Measurements from ENCODE around the gene CANT1.

CANT1 gene

GRCh38 chr17:79007504-79008381 is 1.8 kb downstream of the CANT1 start:
- TF ChIP-seq JUND (IDR thresholded peaks at IDR 0.05; ENCODE audit: low read depth) = no peak
- no peak for DNase-seq (ENCODE audit: low read depth in 1 of 2, low spot score in 1 of 2)

GRCh38 chr17:79006794-79007503 is 2.6 kb downstream of the CANT1 start:
- no peak for DNase-seq (ENCODE audit: low read depth in 1 of 2, low spot score in 1 of 2)
- TF ChIP-seq JUND (IDR thresholded peaks at IDR 0.05; ENCODE audit: low read depth) = no peak
- in situ Hi-C loops (cut with HindIII; ENCODE audit: low pct_unique_long_range_greater_than_20kb, low sequenced_read_pairs) = no loop called here

More at GRCh38 chr17:79007504-79008381, 1.8 kb downstream of the CANT1 start:
- in situ Hi-C loops (cut with HindIII; ENCODE audit: low pct_unique_long_range_greater_than_20kb, low sequenced_read_pairs) = no loop called here

- TF ChIP-seq JUND (IDR thresholded peaks at IDR 0.05; ENCODE audit: low read depth) = no peak
- peak in 1 of 2 experiments; percentile 62 for DNase-seq (ENCODE audit: low read depth in 1 of 2, low spot score in 1 of 2)
- in situ Hi-C loops (cut with HindIII; ENCODE audit: low pct_unique_long_range_greater_than_20kb, low sequenced_read_pairs) = no loop called here
These were observed 3.5 kb downstream of the CANT1 start for GRCh38 chr17:79006046-79006445.

- in situ Hi-C loops (cut with HindIII; ENCODE audit: low pct_unique_long_range_greater_than_20kb, low sequenced_read_pairs) = no loop called here
- peak; percentile 83 to 97 for DNase-seq (ENCODE audit: low read depth in 1 of 2, low spot score in 1 of 2)
- no peak for TF ChIP-seq JUND (IDR thresholded peaks at IDR 0.05; ENCODE audit: low read depth)
These were observed 4.3 kb downstream of the CANT1 start for GRCh38 chr17:79005063-79005861.

- TF ChIP-seq JUND (IDR thresholded peaks at IDR 0.05; ENCODE audit: low read depth) = no peak
- in situ Hi-C loops (cut with HindIII; ENCODE audit: low pct_unique_long_range_greater_than_20kb, low sequenced_read_pairs) = no loop called here
- DNase-seq (ENCODE audit: low read depth in 1 of 2, low spot score in 1 of 2) = no peak
These were observed 5.7 kb downstream of the CANT1 start for GRCh38 chr17:79003661-79004411.

- no peak for DNase-seq (ENCODE audit: low read depth in 1 of 2, low spot score in 1 of 2)
- in situ Hi-C loops (cut with HindIII; ENCODE audit: low pct_unique_long_range_greater_than_20kb, low sequenced_read_pairs) = no loop called here
These were observed 6.6 kb downstream of the CANT1 start for GRCh38 chr17:79002796-79003593.

GRCh38 chr17:79002291-79002690 is 7.3 kb downstream of the CANT1 start:
- no peak for DNase-seq (ENCODE audit: low read depth in 1 of 2, low spot score in 1 of 2)
- in situ Hi-C loops (cut with HindIII; ENCODE audit: low pct_unique_long_range_greater_than_20kb, low sequenced_read_pairs) = no loop called here
- no peak for TF ChIP-seq JUND (IDR thresholded peaks at IDR 0.05; ENCODE audit: low read depth)

More at GRCh38 chr17:79002796-79003593, 6.6 kb downstream of the CANT1 start:
- no peak for TF ChIP-seq JUND (IDR thresholded peaks at IDR 0.05; ENCODE audit: low read depth)

GRCh38 chr17:79001190-79002020 is 8.2 kb downstream of the CANT1 start:
- TF ChIP-seq JUND (IDR thresholded peaks at IDR 0.05; ENCODE audit: low read depth) = no peak
- DNase-seq (ENCODE audit: low read depth in 1 of 2, low spot score in 1 of 2) = no peak
- in situ Hi-C loops (cut with HindIII; ENCODE audit: low pct_unique_long_range_greater_than_20kb, low sequenced_read_pairs) = no loop called here

- TF ChIP-seq JUND (IDR thresholded peaks at IDR 0.05; ENCODE audit: low read depth) = no peak
- in situ Hi-C loops (cut with HindIII; ENCODE audit: low pct_unique_long_range_greater_than_20kb, low sequenced_read_pairs) = no loop called here
These were observed 9.0 kb downstream of the CANT1 start for GRCh38 chr17:79000396-79001189.

GRCh38 chr17:78999947-79000395 is 9.6 kb downstream of the CANT1 start:
- TF ChIP-seq JUND (IDR thresholded peaks at IDR 0.05; ENCODE audit: low read depth) = no peak
- in situ Hi-C loops (cut with HindIII; ENCODE audit: low pct_unique_long_range_greater_than_20kb, low sequenced_read_pairs) = no loop called here
- no peak for DNase-seq (ENCODE audit: low read depth in 1 of 2, low spot score in 1 of 2)

More at GRCh38 chr17:79000396-79001189, 9.0 kb downstream of the CANT1 start:
- no peak for DNase-seq (ENCODE audit: low read depth in 1 of 2, low spot score in 1 of 2)

Data from T47D (cell line).